Endothelial cell of umbilical vein (primary cell): ENCODE results near the gene STUM. TPM values are rescaled to one million over a fixed set of nuclear protein-coding genes. Genes with fewer than 3 reads are reported as not detected.

Experiments used
- BruUV-seq: library from RNA; stranded (reverse); fragments of 400-500 nt; replicated peaks from 2 replicates; lab custom pipeline; 2021; lab: Mats Ljungman, UMichigan
- CTCF ChIA-PET: fragments of 300-600, 350-600 bp; sonication (Branson Sonifier 250); formaldehyde crosslinking; loops from one replicate; lab custom pipeline; 2021; ENCODE audit warnings: antibody characterized with exemption, inconsistent platforms; lab: Charles Lee
- POLR2A ChIA-PET: fragments of 300-600, 350-600 bp; sonication (Branson Sonifier 250); formaldehyde crosslinking; loops from one replicate; lab custom pipeline; 2021; ENCODE audit warnings: antibody characterized with exemption, inconsistent platforms; lab: Charles Lee
- DNase-seq: peaks from one replicate; pipeline ENCODE4 v3.0.0-alpha.2; 2011; ENCODE audit warnings: low read depth, low spot score
- FAIRE-seq: peaks from 2 replicates; lab custom pipeline; 2011; peaks lifted over from hg19 to GRCh38; lab: Jason Lieb, UNC
- H2AFZ ChIP-seq: 2 replicates; pipeline ENCODE4 v1.6.0; 2012; ENCODE audit warnings: low read depth, low read length, control low read depth, inconsistent platforms
- H3K27ac ChIP-seq: 2 replicates; pipeline ENCODE4 v1.5.1; 2011; ENCODE audit warnings: low read depth, mild to moderate bottlenecking, control low read depth, low read length, moderate library complexity; ENCODE audit not compliant: insufficient read depth
- H3K27me3 ChIP-seq, 2 experiments: 2 replicates each; pipeline versions ENCODE4 v1.6.0 to v1.6.1; 2011; ENCODE audit warnings: low read length in 2 of 2, mixed read lengths in 1 of 2; ENCODE audit not compliant: control insufficient read depth in 2 of 2, insufficient read depth in 2 of 2
- H3K36me3 ChIP-seq, 2 experiments: 2 replicates in 1 of 2; 3 replicates in 1 of 2; pipeline ENCODE4 v1.5.1; 2011; ENCODE audit warnings: low read length in 2 of 2, mild to moderate bottlenecking in 1 of 2, moderate library complexity in 1 of 2; ENCODE audit not compliant: control insufficient read depth in 2 of 2, insufficient read depth in 2 of 2; ENCODE audit errors: extremely low read depth in 1 of 2
- H3K4me1 ChIP-seq: 3 replicates; pipeline ENCODE4 v1.5.1; 2011; ENCODE audit warnings: mild to moderate bottlenecking, low read length; ENCODE audit not compliant: control insufficient read depth, insufficient read depth; ENCODE audit errors: extremely low read depth
- H3K4me2 ChIP-seq: 2 replicates; pipeline ENCODE4 v1.6.1; 2011; ENCODE audit warnings: low read length, control low read depth, mixed read lengths; ENCODE audit not compliant: insufficient read depth
- H3K4me3 ChIP-seq, 3 experiments: fragments of 200-600 bp in 1 of 3; sonication (generic), shearing (Covaris generic) in 1 of 3; replicated peaks in 1 of 3; 2 replicates each; pipeline ENCODE4 v1.5.1; 2011 to 2016; ENCODE audit warnings: control low read depth in 3 of 3, low read length in 3 of 3, mild to moderate bottlenecking in 2 of 3, inconsistent platforms in 1 of 3, low read depth in 1 of 3, moderate library complexity in 1 of 3; ENCODE audit not compliant: insufficient read depth in 1 of 3
- H3K79me2 ChIP-seq: 2 replicates; pipeline ENCODE4 v1.6.0; 2012; ENCODE audit warnings: low read length, inconsistent platforms; ENCODE audit not compliant: control insufficient read depth, insufficient read depth
- H3K9ac ChIP-seq: replicated peaks from 2 replicates; pipeline ENCODE3; 2011; ENCODE audit warnings: low read length, control low read depth; ENCODE audit not compliant: insufficient read depth; ENCODE audit errors: extremely low read depth
- H3K9me1 ChIP-seq: replicated peaks from 3 replicates; pipeline ENCODE4 v1.6.0; 2011; ENCODE audit warnings: mild to moderate bottlenecking, low read length; ENCODE audit not compliant: control insufficient read depth, insufficient read depth; ENCODE audit errors: extremely low read depth
- H3K9me3 ChIP-seq: replicated peaks from 2 replicates; pipeline ENCODE4 v1.5.1; 2012; ENCODE audit warnings: low read length, inconsistent platforms; ENCODE audit not compliant: control insufficient read depth, insufficient read depth
- H4K20me1 ChIP-seq: replicated peaks from 2 replicates; pipeline ENCODE3; 2011; ENCODE audit warnings: mild to moderate bottlenecking, low read length; ENCODE audit not compliant: control insufficient read depth, insufficient read depth; ENCODE audit errors: extremely low read depth
- CTCF ChIP-seq, 2 donors: IDR thresholded peaks; 1 replicate in 1 of 2; 2 replicates in 1 of 2; pipeline ENCODE4 v1.5.1; 2011; ENCODE audit warnings: low read length in 2 of 2, mild to moderate bottlenecking in 2 of 2, moderate library complexity in 2 of 2, control low read depth in 1 of 2, inconsistent platforms in 1 of 2, low read depth in 1 of 2; ENCODE audit not compliant: insufficient read depth in 1 of 2; ENCODE audit errors: extremely low read depth in 1 of 2
- EZH2 ChIP-seq: IDR thresholded peaks from 2 replicates; pipeline ENCODE4 v1.6.1; 2012; ENCODE audit warnings: borderline replicate concordance, low read depth, mild to moderate bottlenecking, moderate library complexity, low read length, inconsistent platforms; ENCODE audit not compliant: severe bottlenecking
- FOS ChIP-seq: IDR thresholded peaks from 2 replicates; pipeline ENCODE4 v1.6.1; 2011; ENCODE audit warnings: mild to moderate bottlenecking, low read length, moderate library complexity, borderline replicate concordance; ENCODE audit not compliant: insufficient read depth
- GATA2 ChIP-seq: IDR thresholded peaks from 2 replicates; pipeline ENCODE4 v1.7.0; 2011; ENCODE audit warnings: low read depth, mild to moderate bottlenecking, moderate library complexity, mixed read lengths, low read length; ENCODE audit not compliant: insufficient read length, insufficient read depth
- JUN ChIP-seq: IDR thresholded peaks from 2 replicates; pipeline ENCODE4 v1.6.1; 2011; ENCODE audit warnings: borderline replicate concordance, low read depth; ENCODE audit not compliant: insufficient read length, insufficient read depth
- MAX ChIP-seq: IDR thresholded peaks from 2 replicates; pipeline ENCODE4 v1.6.1; 2011; ENCODE audit not compliant: insufficient read depth, insufficient read length
- MYC ChIP-seq: IDR thresholded peaks from one replicate; pipeline ENCODE4 v1.6.1; 2011; ENCODE audit warnings: mild to moderate bottlenecking, low read depth, low read length
- POLR2A ChIP-seq: IDR thresholded peaks from 2 replicates; pipeline ENCODE4 v1.6.1; 2012; ENCODE audit warnings: low read depth, mild to moderate bottlenecking, control low read depth, low read length
- POLR2AphosphoS5 ChIP-seq: IDR thresholded peaks from 2 replicates; pipeline ENCODE4 v1.6.1; 2012; ENCODE audit warnings: low read depth, mild to moderate bottlenecking, control low read depth, low read length, moderate library complexity; ENCODE audit not compliant: insufficient read depth
- dilution Hi-C: fragments of 300-500 bp; cut with MboI; formaldehyde crosslinking; loops from one replicate; pipeline ENCODE4 v1.15.0; 2019; ENCODE audit warnings: low sequenced_read_pairs; ENCODE audit not compliant: extremely low pct_ligation_motif_present
- intact Hi-C: fragments of 100-400 bp; cut with micrococcal nuclease; formaldehyde crosslinking; loops from one replicate; pipeline ENCODE4 v1.10.0; 2022
- polyA plus RNA-seq, 4 experiments: library from polyadenylated mRNA; depleted of rRNA in 3 of 4; stranded (reverse) in 3 of 4; unstranded in 1 of 4; fragments of >200 nt; gene quantifications; 2 replicates each; pipeline versions ENCODE4 v1.2.1 to v1.2.3, GENCODE V29; 2011 to 2012; ENCODE audit warnings: missing spikeins in 1 of 4
- total RNA-seq: library from RNA; stranded (reverse); gene quantifications from 2 replicates; pipeline ENCODE4 v1.2.3, GENCODE V29; 2021

STUM gene
- total and polyA plus RNA-seq, 2 donors (not counting 3 experiments of a cell fraction or from before 2014, with no cell fraction given): not detected

- BruUV-seq: no TSS peak
- Histone ChIP-seq H3K27me3 (no peaks in the 10 kb centered on the region), H3K27ac (no peak overlapping the region), H3K79me2 (no peaks in the 10 kb centered on the region), H3K9me3 (no peaks in the 10 kb centered on the region), H3K9me1 (no peaks in the 10 kb centered on the region), H3K4me3 (no peak overlapping the region), H3K9ac (no peak overlapping the region), H4K20me1 (no peaks in the 10 kb centered on the region), H3K4me2 (no peak overlapping the region), H2AFZ (no peak overlapping the region), H3K36me3 (peaks cover 0 to 23% of the 10 kb centered on the region in 2 experiments), H3K4me1 (peaks cover 12% of the 10 kb centered on the region)
- dilution Hi-C loops (no loop called here), intact Hi-C loops (no loop called here)
- ChIA-PET POLR2A (no interaction called here), CTCF (interaction anchor here (0.6 to 1.6 kb wide), 2 partner anchors 21 to 218 kb away, joined by 3 to 5 read pairs; no protein-coding TSS in a partner anchor)
- FAIRE-seq (no peak), DNase-seq (no peak)
- no peak for TF ChIP-seq GATA2
These were observed 99.2 kb downstream of the STUM start for GRCh38 chr1:226647719-226648118.

- Histone ChIP-seq H2AFZ (no peak overlapping the region), H3K4me2 (no peak overlapping the region), H3K36me3 (peaks cover 0 to 23% of the 10 kb centered on the region in 2 experiments), H3K4me1 (peaks cover 12% of the 10 kb centered on the region), H3K9ac (no peak overlapping the region), H3K9me3 (no peaks in the 10 kb centered on the region), H3K4me3 (no peak overlapping the region), H4K20me1 (no peaks in the 10 kb centered on the region), H3K27ac (no peak overlapping the region), H3K79me2 (no peaks in the 10 kb centered on the region), H3K9me1 (no peaks in the 10 kb centered on the region), H3K27me3 (no peaks in the 10 kb centered on the region)
- BruUV-seq: no TSS peak
- FAIRE-seq (no peak), DNase-seq (no peak)
- no peak for TF ChIP-seq MAX
- TF ChIP-seq POLR2AphosphoS5: no peak
- TF ChIP-seq CTCF (IDR thresholded peaks at IDR 0.05; ENCODE audit: extremely low read depth in 1 of 2, insufficient read depth in 1 of 2, low read depth in 1 of 2, low read length in 2 of 2): no peak
- TF ChIP-seq GATA2: no peak
- no peak for TF ChIP-seq EZH2
- no peak for TF ChIP-seq FOS
- no peak for TF ChIP-seq JUN
- TF ChIP-seq MYC: no peak
- no peak for TF ChIP-seq POLR2A
- dilution Hi-C loops (no loop called here), intact Hi-C loops (no loop called here)
- ChIA-PET CTCF (interaction anchor here (1.6 to 3.5 kb wide), 3 partner anchors 22 to 180 kb away, joined by 4 to 31 read pairs (median 5); no protein-coding TSS in a partner anchor), POLR2A (no interaction called here)
These were observed 99.9 kb downstream of the STUM start for GRCh38 chr1:226648421-226648820.
